Adipose tissue (tissue), 3 donors: ENCODE measurements around the gene TRIOBP. TPM values are rescaled to one million over a fixed set of nuclear protein-coding genes. Genes with fewer than 3 reads are reported as not detected.
"Not testable (repeated sequence)": the region's sequence is repeated elsewhere in the genome, so short reads cannot be mapped to it uniquely, and the experiment has no call there.

ENCODE experiments used
- H3K27ac ChIP-seq: one replicate; pipeline ENCODE4 v1.5.1; 2013; ENCODE audit warnings: low read depth, low read length
- WGBS, 3 donors: extraction: QIAGEN DNeasy Blood & Tissue Kit; methylation state at CpG; one replicate each; pipeline ENCODE4 v1.1.7; 2013; 5-methylcytosine and 5-hydroxymethylcytosine counted together
- polyA plus RNA-seq, 3 donors: library from polyadenylated mRNA; stranded (reverse); fragments of 200-250 nt; gene quantifications; one replicate each; pipeline ENCODE4 v1.2.3, GENCODE V29; 2013
- donor health status: healthy with polysubstance abuse.
- donor health status: Bipolar disorder and iron deficiency.
- donor health status: healthy.

The TRIOBP gene
- polyA plus RNA-seq, 3 donors = 28.1 to 104 (median 74.8) TPM

- no peak overlapping the region for H3K27ac ChIP-seq
These were observed 16.9 kb downstream of the TRIOBP start for GRCh38 chr22:37713761-37714160.

GRCh38 chr22:37714634-37715033 lies 17.8 kb downstream of the TRIOBP start:
- no peak overlapping the region for H3K27ac ChIP-seq
- 84 to 88% (median 87%) methylated on average over 2 of the region's 2 CpGs for WGBS, 3 donors

More at GRCh38 chr22:37713761-37714160, 16.9 kb downstream of the TRIOBP start:
- WGBS, 3 donors = 94 to 96% (median 95%) methylated on average over 7 of the region's 7 CpGs

- WGBS, 3 donors = 69 to 82% (median 76%) methylated on average over 7 of the region's 7 CpGs
- no peak overlapping the region for H3K27ac ChIP-seq
These were observed 18.9 kb downstream of the TRIOBP start for GRCh38 chr22:37715760-37716159.

GRCh38 chr22:37716708-37717107 lies 19.9 kb downstream of the TRIOBP start:
- 80 to 92% (median 86%) methylated on average over 9 of the region's 9 CpGs for WGBS, 3 donors
- no peak overlapping the region for H3K27ac ChIP-seq

- H3K27ac ChIP-seq = not testable (repeated sequence)
- WGBS, 3 donors = 94 to 95% (median 94%) methylated on average over 7 of the region's 7 CpGs
These were observed 20.4 kb downstream of the TRIOBP start for GRCh38 chr22:37717235-37717634.

- not testable (repeated sequence) for H3K27ac ChIP-seq
- WGBS, 3 donors = 96 to 97% (median 96%) methylated on average over 21 to 38 of the region's 38 CpGs
These were observed 21.0 kb downstream of the TRIOBP start for GRCh38 chr22:37717746-37718305.

- no peak overlapping the region for H3K27ac ChIP-seq
- 91 to 97% (median 93%) methylated on average over 25 of the region's 25 CpGs for WGBS, 3 donors
These were observed 28.8 kb downstream of the TRIOBP start for GRCh38 chr22:37725551-37726240.

DNA sequence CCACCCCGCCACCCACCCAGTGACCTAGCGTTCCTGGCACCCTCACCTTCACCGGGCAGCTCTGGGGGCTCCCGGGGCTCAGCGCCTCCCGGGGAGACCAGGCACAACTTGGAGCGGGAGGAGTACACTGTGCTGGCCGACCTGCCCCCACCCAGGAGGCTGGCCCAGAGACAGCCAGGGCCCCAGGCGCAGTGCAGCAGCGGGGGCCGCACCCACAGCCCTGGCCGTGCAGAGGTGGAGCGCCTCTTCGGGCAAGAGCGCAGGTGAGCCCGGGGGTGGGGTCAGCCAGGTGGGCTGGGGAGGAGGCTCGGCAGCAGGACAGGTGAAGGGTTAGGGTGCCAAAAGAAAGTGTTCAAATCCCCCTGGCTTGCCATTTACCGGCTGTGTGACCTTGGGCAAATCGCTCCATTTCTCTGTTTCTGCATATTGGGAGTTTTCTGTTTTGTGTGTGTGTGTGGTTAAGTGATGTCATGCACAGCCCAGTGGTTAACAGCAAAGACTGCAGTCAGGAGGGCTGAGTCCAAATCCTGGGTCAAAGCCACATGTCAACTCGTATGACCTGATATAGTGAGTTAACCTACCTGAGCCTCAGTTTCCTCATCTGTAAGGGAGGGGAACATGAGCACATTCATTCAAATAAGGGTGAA lies 29.5 kb downstream of the TRIOBP start:
- WGBS, 3 donors = 81 to 92% (median 83%) methylated on average over 20 of the region's 20 CpGs
- no peak overlapping the region for H3K27ac ChIP-seq

DNA sequence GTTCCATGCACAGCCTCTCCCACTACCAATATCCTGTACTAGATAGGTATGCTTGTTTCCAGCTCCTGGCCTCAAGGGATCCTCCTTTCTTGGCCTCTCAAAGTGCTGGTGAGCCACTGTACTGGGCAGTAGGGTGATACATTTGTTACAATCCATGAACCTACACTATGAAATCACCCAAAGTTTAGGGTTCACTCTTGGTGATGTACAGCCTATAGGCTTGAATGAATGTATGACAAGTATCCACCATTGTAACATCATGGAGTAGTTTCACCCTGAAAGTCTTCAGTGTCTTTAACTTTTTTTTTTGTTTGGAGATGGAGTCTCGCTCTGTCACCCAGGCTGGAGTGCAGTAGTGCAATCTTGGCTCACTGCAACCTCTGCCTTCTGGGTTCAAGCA lies 31.8 kb downstream of the TRIOBP start:
- WGBS, 3 donors = 95 to 100% (median 100%) methylated on average over 1 of the region's 1 CpG

DNA sequence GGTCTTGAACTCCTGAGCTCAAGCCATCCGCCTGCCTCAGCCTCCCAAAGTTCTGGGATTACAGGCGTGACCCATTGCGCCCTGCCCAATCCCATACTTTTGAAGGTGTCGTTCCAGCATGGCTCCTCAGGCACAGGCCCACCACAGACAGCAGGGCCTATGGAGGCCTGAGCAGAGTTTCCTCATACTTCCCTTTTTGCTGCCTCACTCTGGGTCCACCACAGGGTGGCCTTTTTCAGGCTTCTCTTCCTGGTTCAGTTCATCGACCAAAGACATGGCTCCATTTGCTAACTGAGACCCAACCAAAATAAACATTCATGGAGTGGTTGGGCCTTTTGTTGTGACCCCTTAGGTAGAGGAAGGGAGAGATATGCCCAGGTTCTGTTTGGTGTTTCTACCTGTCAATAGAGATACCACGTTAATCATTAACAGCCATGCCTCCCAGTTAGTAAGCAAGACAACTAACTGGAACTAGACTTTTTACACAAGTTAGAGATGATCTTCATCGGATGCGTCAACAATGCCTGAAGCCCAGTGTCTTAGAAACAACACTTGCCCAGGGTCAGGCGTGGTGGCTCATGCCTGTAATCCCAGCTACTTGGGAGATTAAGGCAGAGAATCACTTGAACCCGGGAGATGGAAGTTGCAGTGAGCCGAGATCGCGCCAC lies 35.1 kb downstream of the TRIOBP start:
- no peak overlapping the region for H3K27ac ChIP-seq
- WGBS, 3 donors = 76 to 90% (median 89%) methylated on average over 13 of the region's 13 CpGs

More for the DNA sequence above, 31.8 kb downstream of the TRIOBP start:
- no peak overlapping the region for H3K27ac ChIP-seq

DNA sequence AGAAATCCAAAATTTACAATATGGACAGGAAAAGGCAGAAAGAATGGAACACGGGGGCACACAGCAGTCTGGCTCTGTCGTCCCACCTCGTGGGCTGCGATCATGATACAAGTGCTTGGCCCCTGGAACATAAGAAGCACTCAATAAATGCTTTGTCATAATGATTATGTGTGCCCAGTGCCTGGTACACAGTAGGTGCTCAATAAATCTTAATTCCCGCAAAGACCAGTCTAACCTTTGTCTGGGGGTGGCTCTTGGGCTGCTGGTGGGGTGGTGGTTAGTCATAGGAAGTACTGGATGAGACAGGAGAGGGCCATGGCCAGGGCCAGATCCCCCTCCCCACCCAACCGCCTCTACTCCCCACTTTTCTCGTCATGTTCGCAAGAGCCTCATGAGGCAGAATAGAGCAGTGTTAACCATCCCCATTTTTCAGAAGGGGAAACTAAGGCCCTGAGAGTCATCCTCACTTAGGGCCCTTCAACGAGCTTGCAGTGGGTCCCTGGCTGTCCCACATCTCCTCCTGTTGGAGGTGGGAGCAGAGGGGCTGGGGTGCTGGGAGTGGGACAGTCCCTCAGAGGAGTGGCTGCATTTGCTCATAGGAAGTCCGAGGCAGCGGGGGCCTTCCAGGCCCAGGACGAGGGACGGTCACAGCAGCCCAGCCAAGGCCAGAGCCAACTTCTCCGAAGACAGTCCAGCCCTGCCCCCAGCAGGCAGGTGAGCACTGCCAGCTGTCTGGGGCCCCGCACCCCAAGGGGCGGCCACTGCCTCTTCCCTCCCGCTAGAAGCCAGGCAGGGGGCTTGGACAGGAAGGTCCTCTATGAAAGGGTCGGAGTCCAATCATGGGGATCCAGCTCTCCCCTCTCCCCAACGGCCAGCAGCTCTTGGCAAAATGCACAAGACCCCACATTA lies 36.1 kb downstream of the TRIOBP start:
- 80 to 88% (median 86%) methylated on average over 19 of the region's 19 CpGs for WGBS, 3 donors
- H3K27ac ChIP-seq = no peak overlapping the region

DNA sequence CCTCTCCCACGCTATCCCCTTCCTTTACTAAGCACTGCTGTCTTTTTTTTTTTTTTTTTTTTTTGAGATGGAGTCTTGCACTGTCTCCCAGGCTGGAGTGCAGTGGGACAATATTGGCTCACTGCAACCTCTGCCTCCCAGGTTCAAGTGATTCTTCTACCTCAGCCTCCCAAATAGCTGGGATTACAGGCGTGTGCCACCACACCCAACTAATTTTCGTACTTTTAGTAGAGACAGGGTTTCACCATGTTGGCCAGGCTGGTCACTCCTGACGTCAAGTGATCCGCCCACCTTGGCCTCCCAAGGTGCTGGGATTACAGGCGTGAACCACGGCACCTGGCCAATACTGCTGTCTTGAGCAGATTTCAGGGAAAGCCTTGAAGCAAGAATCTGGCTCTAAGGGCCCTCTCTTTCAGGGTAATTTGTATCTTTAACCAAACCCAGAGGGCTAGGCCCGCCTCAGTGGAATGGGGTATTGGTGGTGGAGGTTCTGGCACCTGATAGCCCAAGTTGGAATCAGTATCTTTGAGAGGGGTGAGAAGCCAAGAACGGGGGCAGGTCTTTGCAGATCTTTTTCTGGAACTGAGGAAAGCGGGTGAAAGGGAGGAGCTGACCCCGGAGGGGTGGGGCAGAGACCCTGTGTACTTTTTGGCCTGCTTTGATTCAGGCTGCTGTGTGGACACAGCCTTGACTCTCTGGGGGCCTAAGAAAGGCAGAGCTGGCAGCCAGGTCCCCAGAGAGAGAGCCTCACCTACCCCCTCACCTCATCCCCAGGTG lies 37.0 kb downstream of the TRIOBP start:
- H3K27ac ChIP-seq = no peak overlapping the region
- WGBS, 3 donors = 72 to 88% (median 82%) methylated on average over 11 of the region's 11 CpGs

DNA sequence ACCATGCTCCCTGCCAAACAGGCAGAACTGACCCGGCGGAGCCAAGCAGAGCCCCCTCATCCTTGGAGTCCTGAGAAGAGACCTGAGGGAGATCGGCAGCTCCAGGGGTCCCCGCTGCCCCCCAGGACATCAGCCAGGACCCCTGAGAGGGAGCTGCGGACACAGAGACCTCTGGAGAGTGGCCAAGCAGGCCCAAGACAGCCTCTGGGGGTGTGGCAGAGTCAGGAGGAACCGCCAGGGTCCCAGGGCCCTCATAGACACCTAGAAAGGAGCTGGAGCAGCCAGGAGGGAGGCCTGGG lies 37.5 kb downstream of the TRIOBP start:
- WGBS, 3 donors = 83 to 87% (median 87%) methylated on average over 6 of the region's 6 CpGs
- H3K27ac ChIP-seq = no peak overlapping the region

DNA sequence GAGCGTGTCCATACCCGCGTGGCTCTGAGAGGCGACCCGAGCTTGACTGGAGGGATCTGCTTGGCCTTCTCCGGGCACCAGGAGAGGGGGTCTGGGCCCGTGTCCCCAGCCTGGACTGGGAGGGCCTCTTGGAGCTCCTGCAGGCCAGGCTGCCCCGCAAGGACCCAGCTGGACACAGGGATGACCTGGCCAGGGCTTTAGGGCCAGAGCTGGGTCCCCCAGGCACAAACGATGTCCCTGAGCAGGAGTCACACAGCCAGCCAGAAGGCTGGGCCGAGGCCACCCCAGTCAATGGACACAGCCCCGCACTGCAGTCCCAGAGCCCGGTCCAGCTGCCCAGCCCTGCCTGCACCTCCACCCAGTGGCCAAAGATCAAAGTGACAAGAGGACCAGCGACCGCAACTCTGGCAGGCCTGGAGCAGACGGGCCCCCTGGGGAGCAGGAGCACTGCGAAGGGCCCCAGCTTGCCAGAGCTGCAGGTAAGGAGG lies 38.2 kb downstream of the TRIOBP start:
- WGBS, 3 donors = 63 to 71% (median 63%) methylated on average over 15 to 16 of the region's 16 CpGs
- H3K27ac ChIP-seq = no peak overlapping the region

- H3K27ac ChIP-seq = no peak overlapping the region
- 47 to 74% (median 48%) methylated on average over 11 to 12 of the region's 12 CpGs for WGBS, 3 donors
These were observed 42.2 kb downstream of the TRIOBP start for GRCh38 chr22:37739035-37739434.

DNA sequence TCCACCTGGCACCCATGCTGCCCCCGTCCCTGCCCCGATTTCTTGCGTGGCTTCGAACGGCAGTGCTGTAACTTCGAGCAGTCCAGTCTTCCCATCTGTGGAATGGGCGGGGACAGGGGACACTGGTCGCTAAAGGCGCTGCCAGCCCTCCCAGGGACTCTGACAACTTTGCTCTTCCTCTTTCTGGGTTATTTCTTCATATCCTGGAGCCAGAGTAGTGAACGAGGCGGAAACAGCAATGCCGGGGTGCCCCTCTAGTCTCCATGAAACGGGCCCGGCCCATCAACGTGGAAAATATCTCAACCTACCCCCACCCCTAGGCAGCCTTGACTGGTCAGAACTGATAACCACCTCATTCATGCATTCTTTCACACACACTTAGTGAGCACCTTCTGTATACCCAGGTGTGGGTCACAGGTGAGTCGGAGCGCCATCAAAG lies 42.8 kb downstream of the TRIOBP start:
- 53 to 80% (median 56%) methylated on average over 17 of the region's 17 CpGs for WGBS, 3 donors
- H3K27ac ChIP-seq = no peak overlapping the region

- no peak overlapping the region for H3K27ac ChIP-seq
- 54 to 81% (median 61%) methylated on average over 22 of the region's 22 CpGs for WGBS, 3 donors
These were observed 43.8 kb downstream of the TRIOBP start for GRCh38 chr22:37740455-37741311.
